Astrocyte (in vitro differentiated cells and primary cell): ENCODE results near the gene PRICKLE1. TPM values are rescaled to one million over a fixed set of nuclear protein-coding genes. Genes with fewer than 3 reads are reported as not detected.
"Not testable (repeated sequence)": the region's sequence is repeated elsewhere in the genome, so short reads cannot be mapped to it uniquely, and the experiment has no call there.

Source experiments
- DNase-seq: peaks from one replicate; pipeline ENCODE4 v3.0.0-alpha.2; 2010; ENCODE audit warnings: low read depth
- FAIRE-seq: peaks from 2 replicates; lab custom pipeline; 2011; peaks lifted over from hg19 to GRCh38; lab: Jason Lieb, UNC
- H2AFZ ChIP-seq: 2 replicates; pipeline ENCODE4 v1.6.0; 2012; ENCODE audit warnings: low read depth, low read length, inconsistent platforms
- H3K27ac ChIP-seq: 2 replicates; pipeline ENCODE4 v1.5.1; 2011; ENCODE audit warnings: low read depth, low read length, inconsistent platforms
- H3K27me3 ChIP-seq: 2 replicates; pipeline ENCODE4 v1.6.0; 2011; ENCODE audit warnings: low read length, inconsistent platforms; ENCODE audit not compliant: insufficient read depth
- H3K36me3 ChIP-seq: 2 replicates; pipeline ENCODE4 v1.5.1; 2011; ENCODE audit warnings: low read length, inconsistent platforms; ENCODE audit not compliant: insufficient read depth
- H3K4me1 ChIP-seq: 2 replicates; pipeline ENCODE4 v1.5.1; 2011; ENCODE audit warnings: low read length, inconsistent platforms; ENCODE audit not compliant: insufficient read depth
- H3K4me2 ChIP-seq: 2 replicates; pipeline ENCODE4 v1.6.0; 2012; ENCODE audit warnings: low read length, inconsistent platforms
- H3K4me3 ChIP-seq: 2 replicates; pipeline ENCODE4 v1.5.1; 2011; ENCODE audit warnings: low read depth, mild to moderate bottlenecking, low read length, inconsistent platforms; ENCODE audit not compliant: insufficient read depth
- H3K79me2 ChIP-seq: 2 replicates; pipeline ENCODE4 v1.6.0; 2012; ENCODE audit warnings: mild to moderate bottlenecking, low read length, inconsistent platforms; ENCODE audit not compliant: insufficient read depth
- H3K9ac ChIP-seq: 2 replicates; pipeline ENCODE4 v1.6.0; 2012; ENCODE audit warnings: mild to moderate bottlenecking, low read length, inconsistent platforms
- H3K9me3 ChIP-seq: 2 replicates; pipeline ENCODE4 v1.5.1; 2012; ENCODE audit warnings: low read depth, mild to moderate bottlenecking, low read length, inconsistent platforms; ENCODE audit not compliant: insufficient read depth
- H4K20me1 ChIP-seq: 2 replicates; pipeline ENCODE4 v1.6.0; 2012; ENCODE audit warnings: low read length, inconsistent platforms; ENCODE audit not compliant: insufficient read depth
- H3K27ac Mint-ChIP-seq: one replicate; pipeline ENCODE4 v1.8.0; 2021; ENCODE audit warnings: mild to moderate bottlenecking, mixed read lengths; ENCODE audit not compliant: unreplicated experiment
- H3K27me3 Mint-ChIP-seq: one replicate; pipeline ENCODE4 v1.8.0; 2021; ENCODE audit warnings: low read depth, mixed read lengths; ENCODE audit not compliant: unreplicated experiment
- H3K36me3 Mint-ChIP-seq: one replicate; pipeline ENCODE4 v1.8.0; 2021; ENCODE audit warnings: low read depth, mixed read lengths; ENCODE audit not compliant: unreplicated experiment
- H3K4me1 Mint-ChIP-seq: one replicate; pipeline ENCODE4 v1.8.0; 2021; ENCODE audit warnings: low read depth, mixed read lengths; ENCODE audit not compliant: unreplicated experiment
- H3K4me3 Mint-ChIP-seq: one replicate; pipeline ENCODE4 v1.8.0; 2021; ENCODE audit warnings: mild to moderate bottlenecking, moderate library complexity, mixed read lengths; ENCODE audit not compliant: unreplicated experiment
- H3K9me3 Mint-ChIP-seq: one replicate; pipeline ENCODE4 v1.8.0; 2021; ENCODE audit warnings: mild to moderate bottlenecking, mixed read lengths; ENCODE audit not compliant: unreplicated experiment
- CTCF ChIP-seq: IDR thresholded peaks from 2 replicates; pipeline ENCODE4 v1.5.1; 2011; ENCODE audit warnings: low read depth, mild to moderate bottlenecking, inconsistent platforms, low read length, moderate library complexity; ENCODE audit not compliant: insufficient read depth
- EZH2 ChIP-seq: IDR thresholded peaks from 2 replicates; pipeline ENCODE4 v1.6.1; 2012; ENCODE audit warnings: mild to moderate bottlenecking, low read length, inconsistent platforms; ENCODE audit not compliant: insufficient read depth
- total RNA-seq: library from RNA; stranded (reverse); gene quantifications from 2 replicates; pipeline ENCODE4 v1.2.1, GENCODE V29; 2021

PRICKLE1 gene
- total RNA-seq, 1 donor from 2014 or later, result 34.9 TPM

- H3K79me2 ChIP-seq, result peaks cover 81% of the 10 kb centered on the region
- H3K4me1 ChIP-seq, result no peaks in the 10 kb centered on the region
- H3K4me2 ChIP-seq, result no peak overlapping the region
- H2AFZ ChIP-seq, result no peak overlapping the region
- DNase-seq, result no peak
- Mint-ChIP-seq H3K36me3 (peaks cover 12% of the 10 kb centered on the region), H3K9me3 (no peaks in the 10 kb centered on the region), H3K27me3 (no peaks in the 10 kb centered on the region), H3K27ac (no peak overlapping the region), H3K4me3 (no peak overlapping the region), H3K4me1 (peaks cover 2% of the 10 kb centered on the region)
- no peak overlapping the region for H3K9ac ChIP-seq
- H4K20me1 ChIP-seq, result peaks cover 55% of the 10 kb centered on the region
- H3K4me3 ChIP-seq, result no peak overlapping the region
- FAIRE-seq, result no peak
- peaks cover 18% of the 10 kb centered on the region for H3K36me3 ChIP-seq
- no peaks in the 10 kb centered on the region for H3K9me3 ChIP-seq
- TF ChIP-seq EZH2, result no peak
- no peak for TF ChIP-seq CTCF
- no peak overlapping the region for H3K27ac ChIP-seq
- no peaks in the 10 kb centered on the region for H3K27me3 ChIP-seq
Observed at GRCh38 chr12:42550800-42551199, 38.7 kb downstream of the PRICKLE1 start.

GRCh38 chr12:42546709-42547108 is 42.8 kb downstream of the PRICKLE1 start:
- Mint-ChIP-seq H3K4me1 (peaks cover 2% of the 10 kb centered on the region), H3K27ac (no peak overlapping the region), H3K27me3 (no peaks in the 10 kb centered on the region), H3K9me3 (no peaks in the 10 kb centered on the region), H3K4me3 (no peak overlapping the region), H3K36me3 (peaks cover 11% of the 10 kb centered on the region)
- FAIRE-seq, result no peak
- peaks cover 18% of the 10 kb centered on the region for H3K36me3 ChIP-seq
- H3K4me2 ChIP-seq, result no peak overlapping the region
- H3K27me3 ChIP-seq, result no peaks in the 10 kb centered on the region
- no peaks in the 10 kb centered on the region for H3K4me1 ChIP-seq
- no peak overlapping the region for H3K27ac ChIP-seq
- DNase-seq, result no peak
- no peak overlapping the region for H3K4me3 ChIP-seq
- peaks cover 52% of the 10 kb centered on the region for H4K20me1 ChIP-seq
- H3K9ac ChIP-seq, result no peak overlapping the region
- peaks cover 70% of the 10 kb centered on the region for H3K79me2 ChIP-seq
- H3K9me3 ChIP-seq, result no peaks in the 10 kb centered on the region
- TF ChIP-seq EZH2, result no peak
- TF ChIP-seq CTCF, result no peak
- H2AFZ ChIP-seq, result no peak overlapping the region

- Histone ChIP-seq H3K4me3 (no peak overlapping the region), H3K79me2 (peaks cover 67% of the 10 kb centered on the region), H3K27me3 (no peaks in the 10 kb centered on the region), H3K4me1 (no peaks in the 10 kb centered on the region), H2AFZ (no peak overlapping the region), H4K20me1 (peaks cover 43% of the 10 kb centered on the region), H3K27ac (no peak overlapping the region), H3K9me3 (no peaks in the 10 kb centered on the region), H3K36me3 (peaks cover 4% of the 10 kb centered on the region), H3K9ac (no peak overlapping the region), H3K4me2 (no peak overlapping the region)
- DNase-seq (no peak), FAIRE-seq (no peak)
- TF ChIP-seq CTCF (no peak), EZH2 (no peak)
- no peaks in the 10 kb centered on the region for H3K27me3 Mint-ChIP-seq
- no peak overlapping the region for H3K27ac Mint-ChIP-seq
- no peaks in the 10 kb centered on the region for H3K4me1 Mint-ChIP-seq
- peaks cover 3% of the 10 kb centered on the region for H3K36me3 Mint-ChIP-seq
- H3K4me3 Mint-ChIP-seq, result no peak overlapping the region
- H3K9me3 Mint-ChIP-seq, result no peaks in the 10 kb centered on the region
Observed at GRCh38 chr12:42541965-42542364, 47.6 kb downstream of the PRICKLE1 start.

GRCh38 chr12:42541308-42541707 is 48.2 kb downstream of the PRICKLE1 start:
- H3K27ac ChIP-seq, H3K27me3 ChIP-seq, H3K4me3 ChIP-seq, H3K27me3 Mint-ChIP-seq, DNase-seq, H3K9ac ChIP-seq, H3K27ac Mint-ChIP-seq, H3K4me1 ChIP-seq, H3K4me3 Mint-ChIP-seq, H3K4me2 ChIP-seq, FAIRE-seq, H3K36me3 Mint-ChIP-seq, H3K36me3 ChIP-seq, H3K9me3 ChIP-seq, H2AFZ ChIP-seq, H3K4me1 Mint-ChIP-seq, H3K9me3 Mint-ChIP-seq: not testable (repeated sequence)
- Histone ChIP-seq H4K20me1 (peaks cover 48% of the 10 kb centered on the region), H3K79me2 (peaks cover 70% of the 10 kb centered on the region)
